ENCODE measurements around the gene FHOD3. TPM values are rescaled to one million over a fixed set of nuclear protein-coding genes. Genes with fewer than 3 reads are reported as not detected.

The FHOD3 gene
- total and polyA plus RNA-seq, 4 donors, result 0.57 to 1.3 (median 1.2) TPM; not detected in 1

- Histone ChIP-seq H3K27ac (ENCODE audit: low read depth in 1 of 2, low read length in 2 of 2) (no peak overlapping the region), H3K9ac (ENCODE audit: low read depth in 1 of 2, low read length in 2 of 2) (no peak overlapping the region), H3K9me3 (ENCODE audit: control insufficient read depth in 4 of 4, low read length in 3 of 4) (no peaks in the 10 kb centered on the region), H3K4me3 (ENCODE audit: low read depth in 1 of 3, low read length in 3 of 3) (no peak overlapping the region), H3K27me3 (ENCODE audit: control insufficient read depth in 4 of 4, insufficient read depth in 4 of 4, low read length in 3 of 4) (no peaks in the 10 kb centered on the region), H3K36me3 (ENCODE audit: control insufficient read depth in 4 of 4, insufficient read depth in 3 of 4, low read depth in 1 of 4, low read length in 3 of 4) (no peaks in the 10 kb centered on the region), H3K4me1 (ENCODE audit: control insufficient read depth in 4 of 4, insufficient read depth in 4 of 4, low read length in 3 of 4) (no peaks in the 10 kb centered on the region)
- 65% methylated on average over 4 of the region's 4 CpGs for WGBS
- no peak for DNase-seq (ENCODE audit: low spot score)
- TF ChIP-seq, protein P1, sequence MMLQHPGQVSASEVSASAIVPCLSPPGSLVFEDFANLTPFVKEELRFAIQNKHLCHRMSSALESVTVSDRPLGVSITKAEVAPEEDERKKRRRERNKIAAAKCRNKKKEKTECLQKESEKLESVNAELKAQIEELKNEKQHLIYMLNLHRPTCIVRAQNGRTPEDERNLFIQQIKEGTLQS (IDR thresholded peaks at IDR 0.05), result no peak
- TF ChIP-seq GABPA (IDR thresholded peaks at IDR 0.05 in 1 of 2, conservative IDR thresholded peaks at IDR 0.05 in 1 of 2) (no peak), EGR1 (IDR thresholded peaks at IDR 0.05; ENCODE audit: low read depth in 2 of 2) (no peak), SP1 (IDR thresholded peaks at IDR 0.05) (no peak), HNF4G (IDR thresholded peaks at IDR 0.05) (no peak), RXRA (IDR thresholded peaks at IDR 0.05) (no peak), ZBTB33 (IDR thresholded peaks at IDR 0.05) (no peak), TAF1 (conservative IDR thresholded peaks at IDR 0.05) (no peak), RAD21 (IDR thresholded peaks at IDR 0.05) (no peak), HNF4A (conservative IDR thresholded peaks at IDR 0.05) (no peak)
Observed at GRCh38 chr18:36623681-36624190, 326.2 kb downstream of the FHOD3 start.

- Histone ChIP-seq H3K4me3 (ENCODE audit: low read depth in 1 of 3, low read length in 3 of 3) (no peak overlapping the region), H3K27me3 (ENCODE audit: control insufficient read depth in 4 of 4, insufficient read depth in 4 of 4, low read length in 3 of 4) (no peaks in the 10 kb centered on the region), H3K36me3 (ENCODE audit: control insufficient read depth in 4 of 4, insufficient read depth in 3 of 4, low read depth in 1 of 4, low read length in 3 of 4) (no peaks in the 10 kb centered on the region), H3K4me1 (ENCODE audit: control insufficient read depth in 4 of 4, insufficient read depth in 4 of 4, low read length in 3 of 4) (no peaks in the 10 kb centered on the region), H3K27ac (ENCODE audit: low read depth in 1 of 2, low read length in 2 of 2) (no peak overlapping the region), H3K9me3 (ENCODE audit: control insufficient read depth in 4 of 4, low read length in 3 of 4) (no peaks in the 10 kb centered on the region), H3K9ac (ENCODE audit: low read depth in 1 of 2, low read length in 2 of 2) (no peak overlapping the region)
- no peak for DNase-seq (ENCODE audit: low spot score)
- 92% methylated on average over 7 of the region's 7 CpGs for WGBS
- TF ChIP-seq NR2F2 (IDR thresholded peaks at IDR 0.05) (no peak), ZBTB33 (IDR thresholded peaks at IDR 0.05) (no peak), SP1 (IDR thresholded peaks at IDR 0.05) (no peak), GABPA (IDR thresholded peaks at IDR 0.05 in 1 of 2, conservative IDR thresholded peaks at IDR 0.05 in 1 of 2) (no peak), YY1 (IDR thresholded peaks at IDR 0.05) (no peak), JUND (IDR thresholded peaks at IDR 0.05) (no peak), HNF4A (conservative IDR thresholded peaks at IDR 0.05) (no peak), HNF4G (IDR thresholded peaks at IDR 0.05) (no peak), FOXA2 (IDR thresholded peaks at IDR 0.05) (no peak)
- TF ChIP-seq, protein P2, sequence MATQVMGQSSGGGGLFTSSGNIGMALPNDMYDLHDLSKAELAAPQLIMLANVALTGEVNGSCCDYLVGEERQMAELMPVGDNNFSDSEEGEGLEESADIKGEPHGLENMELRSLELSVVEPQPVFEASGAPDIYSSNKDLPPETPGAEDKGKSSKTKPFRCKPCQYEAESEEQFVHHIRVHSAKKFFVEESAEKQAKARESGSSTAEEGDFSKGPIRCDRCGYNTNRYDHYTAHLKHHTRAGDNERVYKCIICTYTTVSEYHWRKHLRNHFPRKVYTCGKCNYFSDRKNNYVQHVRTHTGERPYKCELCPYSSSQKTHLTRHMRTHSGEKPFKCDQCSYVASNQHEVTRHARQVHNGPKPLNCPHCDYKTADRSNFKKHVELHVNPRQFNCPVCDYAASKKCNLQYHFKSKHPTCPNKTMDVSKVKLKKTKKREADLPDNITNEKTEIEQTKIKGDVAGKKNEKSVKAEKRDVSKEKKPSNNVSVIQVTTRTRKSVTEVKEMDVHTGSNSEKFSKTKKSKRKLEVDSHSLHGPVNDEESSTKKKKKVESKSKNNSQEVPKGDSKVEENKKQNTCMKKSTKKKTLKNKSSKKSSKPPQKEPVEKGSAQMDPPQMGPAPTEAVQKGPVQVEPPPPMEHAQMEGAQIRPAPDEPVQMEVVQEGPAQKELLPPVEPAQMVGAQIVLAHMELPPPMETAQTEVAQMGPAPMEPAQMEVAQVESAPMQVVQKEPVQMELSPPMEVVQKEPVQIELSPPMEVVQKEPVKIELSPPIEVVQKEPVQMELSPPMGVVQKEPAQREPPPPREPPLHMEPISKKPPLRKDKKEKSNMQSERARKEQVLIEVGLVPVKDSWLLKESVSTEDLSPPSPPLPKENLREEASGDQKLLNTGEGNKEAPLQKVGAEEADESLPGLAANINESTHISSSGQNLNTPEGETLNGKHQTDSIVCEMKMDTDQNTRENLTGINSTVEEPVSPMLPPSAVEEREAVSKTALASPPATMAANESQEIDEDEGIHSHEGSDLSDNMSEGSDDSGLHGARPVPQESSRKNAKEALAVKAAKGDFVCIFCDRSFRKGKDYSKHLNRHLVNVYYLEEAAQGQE (IDR thresholded peaks at IDR 0.05), result no peak
Observed at GRCh38 chr18:36624451-36625167, 327.1 kb downstream of the FHOD3 start.
